ENCODE measurements around the gene FAM131C.

- TF ChIP-seq, protein P1, sequence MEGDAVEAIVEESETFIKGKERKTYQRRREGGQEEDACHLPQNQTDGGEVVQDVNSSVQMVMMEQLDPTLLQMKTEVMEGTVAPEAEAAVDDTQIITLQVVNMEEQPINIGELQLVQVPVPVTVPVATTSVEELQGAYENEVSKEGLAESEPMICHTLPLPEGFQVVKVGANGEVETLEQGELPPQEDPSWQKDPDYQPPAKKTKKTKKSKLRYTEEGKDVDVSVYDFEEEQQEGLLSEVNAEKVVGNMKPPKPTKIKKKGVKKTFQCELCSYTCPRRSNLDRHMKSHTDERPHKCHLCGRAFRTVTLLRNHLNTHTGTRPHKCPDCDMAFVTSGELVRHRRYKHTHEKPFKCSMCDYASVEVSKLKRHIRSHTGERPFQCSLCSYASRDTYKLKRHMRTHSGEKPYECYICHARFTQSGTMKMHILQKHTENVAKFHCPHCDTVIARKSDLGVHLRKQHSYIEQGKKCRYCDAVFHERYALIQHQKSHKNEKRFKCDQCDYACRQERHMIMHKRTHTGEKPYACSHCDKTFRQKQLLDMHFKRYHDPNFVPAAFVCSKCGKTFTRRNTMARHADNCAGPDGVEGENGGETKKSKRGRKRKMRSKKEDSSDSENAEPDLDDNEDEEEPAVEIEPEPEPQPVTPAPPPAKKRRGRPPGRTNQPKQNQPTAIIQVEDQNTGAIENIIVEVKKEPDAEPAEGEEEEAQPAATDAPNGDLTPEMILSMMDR (IDR thresholded peaks at IDR 0.05): no peak
- TF ChIP-seq REST (IDR thresholded peaks at IDR 0.05; ENCODE audit: insufficient read depth in 1 of 2, low read depth in 2 of 2, low read length in 1 of 2): no peak
Observed at GRCh38 chr1:16085522-16085921, 12.1 kb upstream of the FAM131C start.

Data from Panc1 (cell line).